HG03280 (cell line): ENCODE results near the gene MIOS.

ENCODE experiments used
- ATAC-seq: cut with Tn5 transposase; IDR thresholded peaks from one replicate; pipeline ENCODE4 v1.9.1; 2021; ENCODE audit warnings: mild to moderate bottlenecking, moderate library complexity; ENCODE audit not compliant: unreplicated experiment

The MIOS gene

DNA sequence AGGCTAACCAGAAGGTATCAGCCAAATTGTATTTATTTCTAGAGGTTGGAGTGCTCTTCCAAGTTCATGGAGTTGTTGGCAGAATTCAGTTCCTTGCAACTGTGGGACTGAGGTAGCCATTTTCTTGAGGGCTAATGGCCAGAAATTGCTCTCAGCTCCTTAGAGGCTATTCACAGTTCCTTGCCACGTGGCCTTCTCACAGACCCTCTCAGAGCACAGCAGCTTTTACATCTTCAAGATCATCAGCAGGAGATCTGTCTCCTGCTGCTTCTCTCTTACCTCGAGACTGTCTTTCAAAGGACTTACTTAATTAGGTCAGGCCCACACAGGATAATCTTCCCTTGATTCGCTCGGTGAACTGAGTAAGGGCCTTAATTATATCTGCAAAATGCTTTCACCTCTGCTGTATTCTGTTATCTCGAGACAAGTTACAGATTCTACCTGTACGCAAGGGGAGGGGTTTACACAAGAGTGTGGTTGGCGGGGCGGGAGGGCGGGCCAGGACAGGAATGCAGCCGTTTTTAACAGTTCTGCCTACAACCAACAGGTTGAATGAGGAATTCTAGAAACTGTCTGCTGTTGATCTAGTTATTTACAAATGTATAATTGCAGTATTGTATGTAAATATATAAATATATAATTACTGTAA lies 15.0 kb downstream of the MIOS start:
- ATAC-seq: no peak

DNA sequence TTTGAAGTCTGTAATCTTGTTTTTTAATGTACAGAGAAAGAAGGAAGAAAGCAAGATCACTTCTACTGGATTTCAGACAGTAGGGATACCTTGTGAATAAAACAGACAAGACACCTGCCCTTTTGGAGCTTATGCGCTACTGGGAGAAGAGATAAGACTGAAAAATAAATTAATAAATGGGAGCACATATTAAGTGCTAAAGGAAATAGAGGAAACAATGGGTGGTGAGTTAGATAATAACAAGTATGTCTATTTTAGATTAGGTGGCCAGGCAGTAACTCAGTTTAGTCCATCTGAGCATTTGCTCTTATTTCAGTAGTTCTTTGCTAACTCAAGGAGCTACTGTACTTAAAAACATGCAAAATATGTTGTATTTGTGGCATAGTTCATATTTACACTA lies 15.9 kb downstream of the MIOS start:
- no peak for ATAC-seq

DNA sequence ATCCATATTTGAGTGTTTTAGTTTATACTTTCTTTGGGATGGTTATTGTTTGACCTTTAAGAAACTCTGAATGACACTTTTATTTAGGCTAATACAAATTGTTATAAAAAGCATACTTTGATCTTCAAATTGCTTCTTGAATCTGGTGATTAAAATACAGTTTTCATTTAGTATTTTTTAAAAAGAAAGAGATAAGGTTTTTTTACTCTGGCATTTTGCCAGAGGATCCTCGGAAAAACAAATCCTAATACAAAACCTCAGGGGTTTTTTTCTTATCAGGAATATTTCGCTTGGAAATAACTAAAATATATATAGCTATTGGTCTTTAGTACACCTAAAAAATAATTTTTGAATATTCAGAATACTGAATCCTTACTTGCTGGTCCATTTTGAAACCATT lies 17.0 kb downstream of the MIOS start:
- ATAC-seq: no peak

- ATAC-seq: no peak
These were observed 18.0 kb downstream of the MIOS start for GRCh38 chr7:7584653-7585052.

- ATAC-seq: no peak
These were observed 18.7 kb downstream of the MIOS start for GRCh38 chr7:7585241-7585928.

GRCh38 chr7:7595451-7595850 lies 28.8 kb downstream of the MIOS start:
- ATAC-seq: no peak

- ATAC-seq: no peak
These were observed 29.5 kb downstream of the MIOS start for GRCh38 chr7:7596176-7596575.

DNA sequence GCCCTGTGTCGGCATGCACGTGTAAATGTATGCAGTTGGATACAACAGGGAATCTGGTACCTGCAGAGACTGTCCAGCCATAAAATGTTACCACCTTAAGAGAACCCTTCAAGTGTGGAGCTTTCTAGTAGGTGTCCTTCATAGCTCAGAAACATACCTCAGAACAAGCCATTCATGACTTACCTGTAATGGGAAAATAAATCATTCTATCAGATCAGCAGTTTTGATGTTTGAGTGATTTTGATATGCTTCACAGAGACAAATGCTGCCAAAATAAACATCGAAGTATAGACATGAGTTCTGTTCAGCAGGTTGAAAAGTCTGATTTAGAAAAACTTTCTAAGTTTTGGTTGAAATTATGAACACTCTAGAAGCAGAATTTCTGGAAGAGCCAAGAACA lies 40.3 kb downstream of the MIOS start:
- ATAC-seq: no peak

- no peak for ATAC-seq
These were observed 42.6 kb downstream of the MIOS start for GRCh38 chr7:7609330-7609729.

DNA sequence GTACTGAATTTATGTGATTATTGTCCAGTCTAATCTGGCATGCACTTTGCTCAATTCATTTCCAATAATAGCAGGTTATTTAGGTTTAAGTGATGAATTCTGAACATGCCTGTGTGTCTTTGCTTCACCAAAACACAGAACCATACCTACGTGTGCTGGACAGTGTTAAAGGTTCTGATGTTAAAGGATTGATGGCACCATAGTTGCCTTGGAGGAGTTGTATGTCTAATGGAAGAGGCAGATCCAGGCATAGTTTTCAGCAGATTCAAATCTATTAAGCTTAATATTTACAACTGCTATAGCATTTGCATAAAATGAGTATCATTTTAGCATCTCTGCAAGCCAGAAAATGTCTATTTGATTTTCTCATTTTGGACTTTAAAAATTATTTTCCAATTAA lies 45.8 kb downstream of the MIOS start:
- ATAC-seq: no peak

DNA sequence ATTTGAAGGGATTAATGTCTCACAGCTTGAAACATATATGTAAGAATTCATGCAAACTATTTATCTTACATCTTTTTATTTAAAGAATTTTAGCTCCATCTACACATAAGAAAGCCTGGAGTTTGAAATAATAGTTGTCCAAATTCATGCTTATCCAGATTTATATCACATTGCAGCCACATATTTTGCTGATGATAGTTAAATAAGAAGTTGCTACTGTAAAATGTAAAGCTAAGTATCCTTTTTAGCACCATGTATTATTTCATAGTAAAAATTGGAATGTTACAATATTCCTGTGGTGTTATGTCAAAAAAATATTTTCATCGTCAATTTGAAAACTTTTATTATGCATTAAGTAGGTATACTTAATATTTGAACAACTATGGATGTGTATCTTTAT lies 46.5 kb downstream of the MIOS start:
- no peak for ATAC-seq

DNA sequence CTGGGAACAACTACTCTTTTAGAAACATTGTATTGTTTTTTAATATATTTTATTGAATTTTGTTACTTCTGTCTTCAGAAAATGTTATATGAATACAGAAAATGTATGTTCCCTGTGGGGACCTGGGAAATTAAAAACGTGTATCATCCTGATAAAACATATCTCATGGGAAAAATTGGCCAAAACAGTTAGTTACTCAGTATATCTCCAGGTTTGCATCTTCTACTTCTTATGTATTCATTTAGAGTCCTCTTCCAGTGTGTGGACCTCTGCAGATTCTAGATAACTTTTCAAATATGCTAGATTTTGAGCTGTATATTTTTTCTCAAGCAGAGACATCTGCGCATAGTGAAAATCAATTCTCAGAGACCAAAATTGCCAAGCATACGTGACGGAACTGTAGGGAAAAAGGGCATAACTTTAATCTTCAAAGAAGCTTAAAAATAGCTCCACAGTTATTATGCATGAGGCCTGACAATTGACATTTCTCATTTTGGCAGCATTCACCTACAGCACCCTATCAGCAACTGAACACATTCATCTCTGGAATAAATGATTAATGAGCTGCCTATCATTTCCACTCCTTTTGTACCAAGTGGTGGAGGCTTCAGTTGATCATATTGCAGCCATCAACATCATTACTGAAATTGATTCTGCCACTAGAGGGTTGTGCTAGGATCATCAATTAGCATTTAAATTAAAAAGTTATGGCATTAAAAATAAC lies 47.5 kb downstream of the MIOS start:
- ATAC-seq: no peak

- ATAC-seq: no peak
These were observed 50.9 kb downstream of the MIOS start for GRCh38 chr7:7617550-7617949.

- no peak for ATAC-seq
These were observed 51.7 kb downstream of the MIOS start for GRCh38 chr7:7618410-7618809.

DNA sequence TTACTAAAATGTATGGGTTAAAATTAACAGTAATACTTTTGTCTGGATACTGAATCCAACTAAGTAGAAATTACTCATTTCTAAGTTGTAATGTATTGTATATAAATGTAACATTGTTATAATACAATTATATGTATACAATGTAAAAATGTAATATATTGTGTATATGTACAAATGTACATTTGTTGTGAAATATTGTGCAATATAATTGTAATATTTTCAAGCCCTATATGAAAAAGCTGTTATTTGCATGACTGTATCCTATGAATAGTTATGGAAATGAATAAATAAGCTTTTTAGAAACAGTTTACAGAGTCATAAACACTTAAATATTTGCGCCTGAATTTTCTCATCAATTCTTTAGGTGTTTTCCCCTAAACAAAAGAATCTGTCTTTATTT lies 53.6 kb downstream of the MIOS start:
- ATAC-seq: no peak

GRCh38 chr7:7620644-7621210 lies 54.0 kb downstream of the MIOS start:
- no peak for ATAC-seq

GRCh38 chr7:7628476-7628875 lies 61.8 kb downstream of the MIOS start:
- no peak for ATAC-seq

DNA sequence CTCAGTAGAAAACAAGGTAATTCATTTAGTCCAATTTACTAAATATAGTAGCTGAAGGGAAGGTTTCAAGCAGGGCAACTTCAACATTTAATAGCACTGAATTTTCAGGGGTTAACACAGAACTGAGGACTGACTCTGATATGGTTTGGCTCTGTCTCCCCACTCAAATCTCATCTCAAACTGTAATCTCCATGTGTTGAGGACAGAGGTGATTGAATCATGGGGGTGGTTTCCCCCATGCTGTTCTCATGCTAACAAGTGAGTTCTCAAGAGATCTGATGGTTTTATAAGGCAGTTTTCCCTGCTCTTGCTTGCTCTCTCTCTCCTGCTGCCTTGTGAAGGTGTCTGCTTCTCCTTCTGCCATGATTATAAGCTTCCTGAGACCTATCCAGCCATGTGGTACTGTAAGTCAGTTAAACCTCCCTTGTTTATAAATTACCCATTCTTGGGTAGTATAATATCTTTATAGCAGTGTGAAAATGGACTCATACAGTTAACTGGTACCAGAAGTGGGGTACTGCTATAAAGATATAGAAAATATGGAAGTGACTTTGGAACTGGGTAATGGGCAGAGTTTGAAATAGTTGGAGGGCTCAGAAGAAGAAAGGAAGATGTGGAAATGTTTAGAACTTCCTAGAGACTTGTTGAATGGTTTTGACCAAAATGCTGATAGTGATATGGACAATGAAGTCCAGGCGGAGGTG lies 64.1 kb downstream of the MIOS start:
- no peak for ATAC-seq

- no peak for ATAC-seq
These were observed 72.7 kb downstream of the MIOS start for GRCh38 chr7:7639421-7639820.

DNA sequence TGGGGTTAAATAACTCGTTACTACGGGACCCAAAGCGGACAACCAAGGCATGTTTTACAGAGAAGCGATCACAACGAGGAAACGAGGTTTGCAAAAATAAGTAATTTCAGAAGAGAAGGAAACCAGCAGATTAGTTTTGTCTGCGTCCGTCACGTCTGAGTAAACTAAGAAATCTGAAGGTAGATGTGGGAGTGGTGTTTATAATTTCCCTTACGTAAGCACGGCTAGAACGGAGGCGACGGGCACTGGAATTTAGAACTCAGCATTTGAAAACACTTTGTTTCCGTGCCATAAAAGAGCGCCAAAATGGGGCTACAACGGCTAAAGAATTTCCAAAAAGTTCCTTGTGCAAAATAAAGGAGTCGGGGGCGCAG lies 73.2 kb downstream of the MIOS start:
- no peak for ATAC-seq
